GM18511 (cell line): Measurements from ENCODE around the gene TEX53.

ENCODE experiments used
- ATAC-seq: cut with Tn5 transposase; IDR thresholded peaks from one replicate; pipeline ENCODE4 v1.9.1; 2021; ENCODE audit warnings: mild to moderate bottlenecking, moderate library complexity; ENCODE audit not compliant: unreplicated experiment

Gene TEX53

GRCh38 chr9:114680259-114681001 is 22.8 kb upstream of the TEX53 start:
- ATAC-seq = no peak

GRCh38 chr9:114678795-114679194 is 21.2 kb upstream of the TEX53 start:
- no peak for ATAC-seq

GRCh38 chr9:114678130-114678529 is 20.5 kb upstream of the TEX53 start:
- ATAC-seq = no peak

- ATAC-seq = no peak
Observed at GRCh38 chr9:114677418-114677817, 19.8 kb upstream of the TEX53 start.

- no peak for ATAC-seq
Observed at GRCh38 chr9:114676901-114677300, 19.3 kb upstream of the TEX53 start.

- ATAC-seq = no peak
Observed at GRCh38 chr9:114674798-114675540, 17.4 kb upstream of the TEX53 start.

GRCh38 chr9:114674076-114674797 is 16.6 kb upstream of the TEX53 start:
- ATAC-seq = no peak

GRCh38 chr9:114671605-114672004 is 14.0 kb upstream of the TEX53 start:
- no peak for ATAC-seq

- ATAC-seq = no peak
Observed at GRCh38 chr9:114669961-114670360, 12.4 kb upstream of the TEX53 start.

GRCh38 chr9:114668146-114668545 is 10.5 kb upstream of the TEX53 start:
- no peak for ATAC-seq

GRCh38 chr9:114666851-114667250 is 9.2 kb upstream of the TEX53 start:
- ATAC-seq = peak; percentile 45

GRCh38 chr9:114666401-114666800 is 8.8 kb upstream of the TEX53 start:
- ATAC-seq = no peak

GRCh38 chr9:114664181-114664580 is 6.6 kb upstream of the TEX53 start:
- no peak for ATAC-seq

- ATAC-seq = peak; percentile 81
Observed at GRCh38 chr9:114662081-114662989, 4.7 kb upstream of the TEX53 start.

GRCh38 chr9:114656301-114656700 is 1.3 kb downstream of the TEX53 start:
- no peak for ATAC-seq

GRCh38 chr9:114655689-114656088 is 1.9 kb downstream of the TEX53 start:
- ATAC-seq = no peak

- no peak for ATAC-seq
Observed at GRCh38 chr9:114653556-114654159, 3.9 kb downstream of the TEX53 start.

GRCh38 chr9:114652776-114653555 is 4.6 kb downstream of the TEX53 start:
- ATAC-seq = no peak

GRCh38 chr9:114643896-114644295 is 13.7 kb downstream of the TEX53 start:
- ATAC-seq = no peak
